ENCODE measurements around the gene DMBX1.
A peak's percentile ranks its signal among the peaks of the same experiment; 100 is the strongest.

Gene DMBX1

GRCh38 chr1:46489638-46490405, at the start of gene DMBX1:
Gene DMBX1, plus strand, starts transcription at chr1:46489836. Its CDS starts 17,175 bp downstream, at chr1:46507011.
- peak; percentile 38 to 44 for DNase-seq (ENCODE audit: low read depth in 2 of 2)

- DNase-seq (ENCODE audit: low read depth in 2 of 2): no peak
Observed at GRCh38 chr1:46440478-46440877, 49.2 kb upstream of the DMBX1 start.

- DNase-seq (ENCODE audit: low read depth in 2 of 2): peak; percentile 59 to 71
Observed at GRCh38 chr1:46442317-46443161, 47.1 kb upstream of the DMBX1 start.

- no peak for DNase-seq (ENCODE audit: low read depth in 2 of 2)
Observed at GRCh38 chr1:46444466-46444865, 45.2 kb upstream of the DMBX1 start.

- no peak for DNase-seq (ENCODE audit: low read depth in 2 of 2)
Observed at GRCh38 chr1:46445773-46446256, 43.8 kb upstream of the DMBX1 start.

- peak; percentile 71 to 84 for DNase-seq (ENCODE audit: low read depth in 2 of 2)
Observed at GRCh38 chr1:46446646-46447498, 42.8 kb upstream of the DMBX1 start.

GRCh38 chr1:46447499-46448108, 42.0 kb upstream of the DMBX1 start:
- no peak for DNase-seq (ENCODE audit: low read depth in 2 of 2)

GRCh38 chr1:46448109-46448911, 41.3 kb upstream of the DMBX1 start:
- no peak for DNase-seq (ENCODE audit: low read depth in 2 of 2)

- no peak for DNase-seq (ENCODE audit: low read depth in 2 of 2)
Observed at GRCh38 chr1:46449223-46450159, 40.1 kb upstream of the DMBX1 start.

GRCh38 chr1:46450160-46450517, 39.5 kb upstream of the DMBX1 start:
- DNase-seq (ENCODE audit: low read depth in 2 of 2): no peak

GRCh38 chr1:46451948-46452930, 37.4 kb upstream of the DMBX1 start:
- DNase-seq (ENCODE audit: low read depth in 2 of 2): no peak

- DNase-seq (ENCODE audit: low read depth in 2 of 2): no peak
Observed at GRCh38 chr1:46452931-46453325, 36.7 kb upstream of the DMBX1 start.

GRCh38 chr1:46453449-46453848, 36.2 kb upstream of the DMBX1 start:
- DNase-seq (ENCODE audit: low read depth in 2 of 2): no peak

GRCh38 chr1:46455951-46456350, 33.7 kb upstream of the DMBX1 start:
- no peak for DNase-seq (ENCODE audit: low read depth in 2 of 2)

- DNase-seq (ENCODE audit: low read depth in 2 of 2): no peak
Observed at GRCh38 chr1:46456411-46456963, 33.1 kb upstream of the DMBX1 start.

GRCh38 chr1:46457178-46457577, 32.5 kb upstream of the DMBX1 start:
- no peak for DNase-seq (ENCODE audit: low read depth in 2 of 2)

- DNase-seq (ENCODE audit: low read depth in 2 of 2): no peak
Observed at GRCh38 chr1:46458190-46458589, 31.4 kb upstream of the DMBX1 start.

GRCh38 chr1:46458846-46459245, 30.8 kb upstream of the DMBX1 start:
- no peak for DNase-seq (ENCODE audit: low read depth in 2 of 2)

All from stimulated activated CD4-positive, alpha-beta T cell treated with anti-CD3 and anti-CD28 coated beads, Interleukin-4, amount 100 ng/mL, for 48 hours (primary cell).